BJ (cell line): ENCODE results near the gene GRIN1. TPM values are rescaled to one million over a fixed set of nuclear protein-coding genes. Genes with fewer than 3 reads are reported as not detected.
"Not testable (repeated sequence)": the region's sequence is repeated elsewhere in the genome, so short reads cannot be mapped to it uniquely, and the experiment has no call there.

Experiments used
- CTCF ChIA-PET: fragments of 350-600 bp; formaldehyde crosslinking; extraction: SDS; loops from one replicate; lab custom pipeline; 2021; ENCODE audit warnings: antibody characterized with exemption, inconsistent platforms; lab: Yijun Ruan, JAX
- POLR2A ChIA-PET: fragments of 300-600 bp; sonication (Branson Sonifier 250); formaldehyde crosslinking; extraction: SDS; loops from one replicate; lab custom pipeline; 2021; ENCODE audit warnings: antibody characterized with exemption; lab: Charles Lee
- DNase-seq: peaks from one replicate; pipeline ENCODE4 v3.0.0-alpha.2; 2011; ENCODE audit warnings: low read depth
- H3K27me3 ChIP-seq: 2 replicates; pipeline ENCODE4 v1.6.0; 2011; ENCODE audit warnings: low read length; ENCODE audit not compliant: control insufficient read depth, insufficient read depth
- H3K36me3 ChIP-seq: 2 replicates; pipeline ENCODE4 v1.5.1; 2011; ENCODE audit warnings: low read length; ENCODE audit not compliant: control insufficient read depth, insufficient read depth
- H3K4me3 ChIP-seq: 2 replicates; pipeline ENCODE4 v1.5.1; 2011; ENCODE audit warnings: low read depth, mild to moderate bottlenecking, control low read depth, low read length
- CTCF ChIP-seq: IDR thresholded peaks from 2 replicates; pipeline ENCODE4 v1.5.1; 2011; ENCODE audit warnings: low read depth, mild to moderate bottlenecking, control low read depth, inconsistent platforms, low read length, moderate library complexity; ENCODE audit not compliant: insufficient read depth
- polyA plus RNA-seq: library from polyadenylated mRNA; depleted of rRNA; stranded (reverse); fragments of >200 nt; gene quantifications from 2 replicates; pipeline ENCODE4 v1.2.3, GENCODE V29; 2011

GRIN1 gene
- polyA plus RNA-seq, 1 experiment: 0.10 TPM

GRCh38 chr9:137116027-137116507 is 22.9 kb upstream of the GRIN1 start:
- Histone ChIP-seq H3K36me3 (peaks cover 6% of the 10 kb centered on the region), H3K4me3 (no peak overlapping the region), H3K27me3 (no peaks in the 10 kb centered on the region)
- TF ChIP-seq CTCF: no peak
- ChIA-PET POLR2A (no interaction called here), CTCF (interaction anchor here (4.3 kb wide), 1 partner anchor 112 kb away, joined by 37 read pairs; the partner anchor contains the start of gene RNF224)
- no peak for DNase-seq

GRCh38 chr9:137116728-137117127 is 22.2 kb upstream of the GRIN1 start:
- no peak overlapping the region for H3K4me3 ChIP-seq
- ChIA-PET POLR2A (no interaction called here), CTCF (interaction anchor here (1.0 to 4.3 kb wide), 2 partner anchors 106 to 111 kb away, joined by 3 to 37 read pairs; partner anchors contain the start of gene RNF224)
- H3K36me3 ChIP-seq: peaks cover 6% of the 10 kb centered on the region
- no peak for TF ChIP-seq CTCF
- no peak for DNase-seq
- no peaks in the 10 kb centered on the region for H3K27me3 ChIP-seq

GRCh38 chr9:137117269-137117731 is 21.7 kb upstream of the GRIN1 start:
- POLR2A ChIA-PET: no interaction called here
- CTCF ChIA-PET: interaction anchor here (1.0 to 4.3 kb wide), 3 partner anchors 106 to 119 kb away, joined by 3 to 37 read pairs (median 6); partner anchors contain the start of gene RNF224

GRCh38 chr9:137118092-137118603 is 20.8 kb upstream of the GRIN1 start:
- POLR2A ChIA-PET, H3K4me3 ChIP-seq, DNase-seq, H3K36me3 ChIP-seq, H3K27me3 ChIP-seq: not testable (repeated sequence)
- CTCF ChIA-PET: interaction anchor here (0.9 to 4.3 kb wide), 4 partner anchors 23 to 135 kb away, joined by 3 to 37 read pairs (median 6); partner anchors contain the start of gene RNF224

More at GRCh38 chr9:137117269-137117731, 21.7 kb upstream of the GRIN1 start:
- peaks cover 4% of the 10 kb centered on the region for H3K36me3 ChIP-seq
- TF ChIP-seq CTCF: no peak
- H3K4me3 ChIP-seq: no peak overlapping the region
- H3K27me3 ChIP-seq: no peaks in the 10 kb centered on the region
- DNase-seq: no peak

GRCh38 chr9:137121927-137122795 is 16.8 kb upstream of the GRIN1 start:
- H3K36me3 ChIP-seq, H3K27me3 ChIP-seq: not testable (repeated sequence)

GRCh38 chr9:137122796-137123467 is 16.0 kb upstream of the GRIN1 start:
- H3K27me3 ChIP-seq, H3K4me3 ChIP-seq, POLR2A ChIA-PET, DNase-seq, H3K36me3 ChIP-seq: not testable (repeated sequence)
- CTCF ChIA-PET: interaction anchor here (1.0 kb wide), 2 partner anchors 18 to 104 kb away, joined by 3 to 4 read pairs; partner anchors contain the start of gene RNF224

More at GRCh38 chr9:137121927-137122795, 16.8 kb upstream of the GRIN1 start:
- CTCF ChIA-PET: interaction anchor here (0.8 to 1.0 kb wide), 3 partner anchors 19 to 105 kb away, joined by 3 to 6 read pairs (median 4); partner anchors contain the start of gene RNF224
- DNase-seq, POLR2A ChIA-PET, H3K4me3 ChIP-seq: not testable (repeated sequence)
